ENCODE data around the gene DPCD.

DNA sequence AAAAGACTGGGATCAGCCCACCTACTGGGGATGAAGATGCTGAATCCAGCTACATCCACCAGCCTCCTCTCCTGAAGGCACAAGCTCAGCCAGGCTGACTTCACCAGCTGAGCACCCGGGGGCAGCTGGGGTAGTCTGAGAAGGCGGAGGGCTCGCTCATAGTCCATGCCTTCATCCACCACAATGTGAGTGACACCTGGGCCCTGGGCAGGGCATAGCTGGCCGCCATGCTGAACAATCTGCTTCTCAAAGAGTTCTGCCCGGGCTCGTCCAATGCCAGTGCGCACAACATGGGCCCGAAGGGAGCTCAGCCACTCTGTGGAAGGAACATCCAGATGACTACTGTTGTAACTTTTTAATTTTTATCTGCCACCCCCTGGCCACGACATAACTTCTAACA is 2.3 kb upstream of the DPCD start:
- no peak for TF ChIP-seq CBX3 (IDR thresholded peaks at IDR 0.05; ENCODE audit: low read depth)
- no peak for TF ChIP-seq FOSL1 (IDR thresholded peaks at IDR 0.05; ENCODE audit: low read depth)
- no peak for TF ChIP-seq POLR2AphosphoS5 (IDR thresholded peaks at IDR 0.05; ENCODE audit: low read depth, low read length)
- no peak for TF ChIP-seq ELF1 (IDR thresholded peaks at IDR 0.05; ENCODE audit: borderline replicate concordance, low read depth)
- TF ChIP-seq, protein P1, sequence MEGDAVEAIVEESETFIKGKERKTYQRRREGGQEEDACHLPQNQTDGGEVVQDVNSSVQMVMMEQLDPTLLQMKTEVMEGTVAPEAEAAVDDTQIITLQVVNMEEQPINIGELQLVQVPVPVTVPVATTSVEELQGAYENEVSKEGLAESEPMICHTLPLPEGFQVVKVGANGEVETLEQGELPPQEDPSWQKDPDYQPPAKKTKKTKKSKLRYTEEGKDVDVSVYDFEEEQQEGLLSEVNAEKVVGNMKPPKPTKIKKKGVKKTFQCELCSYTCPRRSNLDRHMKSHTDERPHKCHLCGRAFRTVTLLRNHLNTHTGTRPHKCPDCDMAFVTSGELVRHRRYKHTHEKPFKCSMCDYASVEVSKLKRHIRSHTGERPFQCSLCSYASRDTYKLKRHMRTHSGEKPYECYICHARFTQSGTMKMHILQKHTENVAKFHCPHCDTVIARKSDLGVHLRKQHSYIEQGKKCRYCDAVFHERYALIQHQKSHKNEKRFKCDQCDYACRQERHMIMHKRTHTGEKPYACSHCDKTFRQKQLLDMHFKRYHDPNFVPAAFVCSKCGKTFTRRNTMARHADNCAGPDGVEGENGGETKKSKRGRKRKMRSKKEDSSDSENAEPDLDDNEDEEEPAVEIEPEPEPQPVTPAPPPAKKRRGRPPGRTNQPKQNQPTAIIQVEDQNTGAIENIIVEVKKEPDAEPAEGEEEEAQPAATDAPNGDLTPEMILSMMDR (IDR thresholded peaks at IDR 0.05 in 2 of 3, conservative IDR thresholded peaks at IDR 0.05 in 1 of 3; ENCODE audit: borderline replicate concordance in 1 of 3, insufficient read depth in 1 of 3, low read depth in 2 of 3, low read length in 2 of 3), result no peak

All from HCT116 (cell line).